ENCODE results near the gene KIF13A. TPM values are rescaled to one million over a fixed set of nuclear protein-coding genes. Genes with fewer than 3 reads are reported as not detected.

Gene KIF13A
- total and polyA plus RNA-seq, 4 donors: 4.3 to 28.1 (median 10.6) TPM

DNA sequence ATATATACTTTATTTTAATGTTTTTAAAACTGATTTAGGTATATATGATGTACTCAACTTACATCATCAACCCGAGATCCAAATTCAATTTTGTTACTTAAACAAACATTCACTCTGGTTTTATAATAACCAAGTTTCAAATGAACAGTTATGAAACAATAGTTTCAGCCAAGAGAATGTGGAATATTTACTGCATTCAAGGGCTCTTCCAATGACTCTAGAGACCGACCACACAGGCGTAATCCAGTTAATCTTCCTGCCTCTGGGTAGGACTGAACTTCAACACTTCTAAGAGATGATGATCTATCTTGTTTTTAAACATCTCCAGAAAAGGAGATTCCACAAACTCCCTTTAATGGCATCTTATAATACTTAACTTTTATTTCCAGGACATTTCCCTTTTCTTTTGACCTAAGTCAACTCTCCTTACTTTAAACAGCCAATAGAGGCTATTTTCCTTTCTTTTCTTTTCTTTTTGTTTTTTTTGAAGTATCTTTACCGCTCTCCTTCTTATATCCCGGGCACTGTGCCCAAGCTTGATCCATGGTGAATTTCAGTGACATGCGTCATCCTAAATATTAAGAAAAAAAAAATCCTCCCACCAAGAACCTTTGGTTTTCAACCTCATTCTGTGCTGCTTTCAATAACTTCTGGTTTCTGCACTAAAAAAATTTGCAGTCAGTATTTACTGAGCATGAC lies 110.1 kb downstream of the KIF13A start:
- no peaks in the 10 kb centered on the region for H3K27me3 ChIP-seq (ENCODE audit: control insufficient read depth in 4 of 4, insufficient read depth in 4 of 4, low read length in 3 of 4)
- no peak overlapping the region for H3K4me3 ChIP-seq (ENCODE audit: low read depth in 1 of 3, low read length in 3 of 3)
- no peak overlapping the region for H3K27ac ChIP-seq (ENCODE audit: low read depth in 1 of 2, low read length in 2 of 2)
- no peaks in the 10 kb centered on the region for H3K9me3 ChIP-seq (ENCODE audit: control insufficient read depth in 4 of 4, low read length in 3 of 4)
- DNase-seq (ENCODE audit: low spot score): no peak
- WGBS: 84% methylated on average over 6 of the region's 6 CpGs
- TF ChIP-seq FOXA2 (IDR thresholded peaks at IDR 0.05): no peak
- TF ChIP-seq GABPA (IDR thresholded peaks at IDR 0.05 in 1 of 2, conservative IDR thresholded peaks at IDR 0.05 in 1 of 2): no peak
- TF ChIP-seq, protein P1, sequence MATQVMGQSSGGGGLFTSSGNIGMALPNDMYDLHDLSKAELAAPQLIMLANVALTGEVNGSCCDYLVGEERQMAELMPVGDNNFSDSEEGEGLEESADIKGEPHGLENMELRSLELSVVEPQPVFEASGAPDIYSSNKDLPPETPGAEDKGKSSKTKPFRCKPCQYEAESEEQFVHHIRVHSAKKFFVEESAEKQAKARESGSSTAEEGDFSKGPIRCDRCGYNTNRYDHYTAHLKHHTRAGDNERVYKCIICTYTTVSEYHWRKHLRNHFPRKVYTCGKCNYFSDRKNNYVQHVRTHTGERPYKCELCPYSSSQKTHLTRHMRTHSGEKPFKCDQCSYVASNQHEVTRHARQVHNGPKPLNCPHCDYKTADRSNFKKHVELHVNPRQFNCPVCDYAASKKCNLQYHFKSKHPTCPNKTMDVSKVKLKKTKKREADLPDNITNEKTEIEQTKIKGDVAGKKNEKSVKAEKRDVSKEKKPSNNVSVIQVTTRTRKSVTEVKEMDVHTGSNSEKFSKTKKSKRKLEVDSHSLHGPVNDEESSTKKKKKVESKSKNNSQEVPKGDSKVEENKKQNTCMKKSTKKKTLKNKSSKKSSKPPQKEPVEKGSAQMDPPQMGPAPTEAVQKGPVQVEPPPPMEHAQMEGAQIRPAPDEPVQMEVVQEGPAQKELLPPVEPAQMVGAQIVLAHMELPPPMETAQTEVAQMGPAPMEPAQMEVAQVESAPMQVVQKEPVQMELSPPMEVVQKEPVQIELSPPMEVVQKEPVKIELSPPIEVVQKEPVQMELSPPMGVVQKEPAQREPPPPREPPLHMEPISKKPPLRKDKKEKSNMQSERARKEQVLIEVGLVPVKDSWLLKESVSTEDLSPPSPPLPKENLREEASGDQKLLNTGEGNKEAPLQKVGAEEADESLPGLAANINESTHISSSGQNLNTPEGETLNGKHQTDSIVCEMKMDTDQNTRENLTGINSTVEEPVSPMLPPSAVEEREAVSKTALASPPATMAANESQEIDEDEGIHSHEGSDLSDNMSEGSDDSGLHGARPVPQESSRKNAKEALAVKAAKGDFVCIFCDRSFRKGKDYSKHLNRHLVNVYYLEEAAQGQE (IDR thresholded peaks at IDR 0.05): no peak
- TF ChIP-seq TAF1 (conservative IDR thresholded peaks at IDR 0.05): no peak
- no peak for TF ChIP-seq JUND (IDR thresholded peaks at IDR 0.05)
- TF ChIP-seq EGR1 (IDR thresholded peaks at IDR 0.05; ENCODE audit: low read depth in 2 of 2): no peak
- TF ChIP-seq SP1 (IDR thresholded peaks at IDR 0.05): no peak
- H3K4me1 ChIP-seq (ENCODE audit: control insufficient read depth in 4 of 4, insufficient read depth in 4 of 4, low read length in 3 of 4): peaks cover 0 to 4% (median 3%) of the 10 kb centered on the region in 4 donors
- H3K36me3 ChIP-seq (ENCODE audit: control insufficient read depth in 4 of 4, insufficient read depth in 3 of 4, low read depth in 1 of 4, low read length in 3 of 4): no peaks in the 10 kb centered on the region
- no peak overlapping the region for H3K9ac ChIP-seq (ENCODE audit: low read depth in 1 of 2, low read length in 2 of 2)

DNA sequence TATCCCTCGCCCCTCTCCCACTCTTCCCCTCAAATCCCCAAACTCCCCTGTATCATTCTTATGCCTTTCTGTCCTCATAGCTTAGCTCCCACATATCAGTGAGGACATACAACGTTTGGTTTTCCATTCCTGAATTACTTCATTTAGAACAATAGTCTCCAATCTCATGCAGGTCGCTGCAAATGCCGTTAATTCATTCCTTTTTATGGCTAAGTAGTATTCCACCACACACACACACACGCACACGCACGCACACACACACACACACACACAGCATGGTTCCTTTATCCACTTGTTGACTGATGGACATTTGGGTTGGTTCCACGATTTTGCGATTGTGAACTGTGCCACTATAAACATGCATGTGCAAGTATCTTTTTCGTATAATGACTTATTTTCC lies 112.7 kb downstream of the KIF13A start:
- no peaks in the 10 kb centered on the region for H3K27me3 ChIP-seq (ENCODE audit: control insufficient read depth in 4 of 4, insufficient read depth in 4 of 4, low read length in 3 of 4)
- no peak for TF ChIP-seq RXRA (IDR thresholded peaks at IDR 0.05)
- TF ChIP-seq HNF4A (conservative IDR thresholded peaks at IDR 0.05): no peak
- TF ChIP-seq, protein P2, sequence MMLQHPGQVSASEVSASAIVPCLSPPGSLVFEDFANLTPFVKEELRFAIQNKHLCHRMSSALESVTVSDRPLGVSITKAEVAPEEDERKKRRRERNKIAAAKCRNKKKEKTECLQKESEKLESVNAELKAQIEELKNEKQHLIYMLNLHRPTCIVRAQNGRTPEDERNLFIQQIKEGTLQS (IDR thresholded peaks at IDR 0.05): no peak
- TF ChIP-seq JUND (IDR thresholded peaks at IDR 0.05): no peak
- no peak for TF ChIP-seq HNF4G (IDR thresholded peaks at IDR 0.05)
- TF ChIP-seq SP1 (IDR thresholded peaks at IDR 0.05): no peak
- TF ChIP-seq, protein P3, sequence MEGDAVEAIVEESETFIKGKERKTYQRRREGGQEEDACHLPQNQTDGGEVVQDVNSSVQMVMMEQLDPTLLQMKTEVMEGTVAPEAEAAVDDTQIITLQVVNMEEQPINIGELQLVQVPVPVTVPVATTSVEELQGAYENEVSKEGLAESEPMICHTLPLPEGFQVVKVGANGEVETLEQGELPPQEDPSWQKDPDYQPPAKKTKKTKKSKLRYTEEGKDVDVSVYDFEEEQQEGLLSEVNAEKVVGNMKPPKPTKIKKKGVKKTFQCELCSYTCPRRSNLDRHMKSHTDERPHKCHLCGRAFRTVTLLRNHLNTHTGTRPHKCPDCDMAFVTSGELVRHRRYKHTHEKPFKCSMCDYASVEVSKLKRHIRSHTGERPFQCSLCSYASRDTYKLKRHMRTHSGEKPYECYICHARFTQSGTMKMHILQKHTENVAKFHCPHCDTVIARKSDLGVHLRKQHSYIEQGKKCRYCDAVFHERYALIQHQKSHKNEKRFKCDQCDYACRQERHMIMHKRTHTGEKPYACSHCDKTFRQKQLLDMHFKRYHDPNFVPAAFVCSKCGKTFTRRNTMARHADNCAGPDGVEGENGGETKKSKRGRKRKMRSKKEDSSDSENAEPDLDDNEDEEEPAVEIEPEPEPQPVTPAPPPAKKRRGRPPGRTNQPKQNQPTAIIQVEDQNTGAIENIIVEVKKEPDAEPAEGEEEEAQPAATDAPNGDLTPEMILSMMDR (IDR thresholded peaks at IDR 0.05; ENCODE audit: low read depth, low read length, missing input control): no peak
- no peak for TF ChIP-seq FOXA1 (IDR thresholded peaks at IDR 0.05)
- no peaks in the 10 kb centered on the region for H3K9me3 ChIP-seq (ENCODE audit: control insufficient read depth in 4 of 4, low read length in 3 of 4)
- no peaks in the 10 kb centered on the region for H3K36me3 ChIP-seq (ENCODE audit: control insufficient read depth in 4 of 4, insufficient read depth in 3 of 4, low read depth in 1 of 4, low read length in 3 of 4)
- H3K4me1 ChIP-seq (ENCODE audit: control insufficient read depth in 4 of 4, insufficient read depth in 4 of 4, low read length in 3 of 4): peaks cover 0 to 4% (median 3%) of the 10 kb centered on the region in 4 donors
- 85% methylated on average over 10 of the region's 10 CpGs for WGBS
- no peak overlapping the region for H3K4me3 ChIP-seq (ENCODE audit: low read depth in 1 of 3, low read length in 3 of 3)
- no peak overlapping the region for H3K27ac ChIP-seq (ENCODE audit: low read depth in 1 of 2, low read length in 2 of 2)
- H3K9ac ChIP-seq (ENCODE audit: low read depth in 1 of 2, low read length in 2 of 2): no peak overlapping the region
- no peak for DNase-seq (ENCODE audit: low spot score)
